ENCODE results near the gene RPE65. TPM values are rescaled to one million over a fixed set of nuclear protein-coding genes. Genes with fewer than 3 reads are reported as not detected.

Gene RPE65
- total and polyA plus RNA-seq, 2 of the 4 experiments (the other 2 are of a cell fraction), result under 0.01 TPM; not detected in 1

Small RNA genes lying within 50 kb of the gene (microRNA-seq; reads per million reads assigned to microRNA genes)
- not detected for gene AL139413.1 (ENCODE audit: insufficient read depth, insufficient read length)

Small RNA genes lying within 50 kb of the gene (small RNA-seq; reads per million reads assigned to genes)
- 0 reads per million in 5 experiments for gene AL139413.1

Other genes with a start within 250 kb of the RPE65 start
- 139 and 157 TPM in 2 replicates for gene WLS, start 217.4 kb downstream of the RPE65 start, total RNA-seq (2012; rRNA removed)
- gene WLS, start 217.4 kb downstream of the RPE65 start, polyA plus RNA-seq (2012; rRNA removed), result 105 and 152 TPM in 2 replicates
- gene DEPDC1, start 47.1 kb upstream of the RPE65 start, total RNA-seq (2012; rRNA removed), result 14.7 and 32.5 TPM in 2 replicates
- gene DEPDC1, start 47.1 kb upstream of the RPE65 start, polyA plus RNA-seq (2012; rRNA removed), result 5.3 and 7.4 TPM in 2 replicates

Data from IMR-90 (cell line).